WTC11 (cell line): Measurements from ENCODE around the gene BICC1. TPM values are rescaled to one million over a fixed set of nuclear protein-coding genes. Genes with fewer than 3 reads are reported as not detected.

Source experiments
- ATAC-seq: fragments of 200-7000 bp; cut with Tn5 transposase; 2 replicates; pipeline ENCODE4 v1.10.0; 2021; ENCODE audit warnings: mild to moderate bottlenecking, moderate library complexity
- CTCF ChIA-PET: fragments of 300-600 bp; sonication (Branson Sonifier 250); formaldehyde crosslinking; loops from one replicate; lab custom pipeline; 2021; ENCODE audit warnings: antibody characterized with exemption; lab: Charles Lee
- POLR2A ChIA-PET: fragments of 350-600 bp; sonication (Branson Sonifier 250); formaldehyde crosslinking; loops from one replicate; lab custom pipeline; 2021; ENCODE audit warnings: antibody characterized with exemption; lab: Charles Lee
- DNase-seq: peaks from one replicate; pipeline ENCODE4 v3.0.0; 2021; ENCODE audit warnings: low spot score
- H3K27ac Mint-ChIP-seq: 2 replicates; pipeline ENCODE4 v1.8.0; 2021; ENCODE audit warnings: mixed read lengths
- H3K27me3 Mint-ChIP-seq: 2 replicates; pipeline ENCODE4 v1.8.0; 2021; ENCODE audit warnings: low read depth, mild to moderate bottlenecking, moderate library complexity, mixed read lengths
- H3K36me3 Mint-ChIP-seq: 2 replicates; pipeline ENCODE4 v1.8.0; 2021; ENCODE audit warnings: mixed read lengths
- H3K4me1 Mint-ChIP-seq: 2 replicates; pipeline ENCODE4 v1.8.0; 2022; ENCODE audit warnings: mixed read lengths
- H3K4me3 Mint-ChIP-seq: 2 replicates; pipeline ENCODE4 v1.8.0; 2021; ENCODE audit warnings: mild to moderate bottlenecking, moderate library complexity, mixed read lengths
- H3K9me3 Mint-ChIP-seq: 2 replicates; pipeline ENCODE4 v1.8.0; 2021; ENCODE audit warnings: mixed read lengths
- ERG ChIP-seq: fragments of 250-450 bp; sonication (Bioruptor Pico); IDR thresholded peaks from 2 replicates; pipeline ENCODE4 v1.8.0; 2021; ENCODE audit warnings: mild to moderate bottlenecking
- ESRRA ChIP-seq: sonication (generic); formaldehyde crosslinking; IDR thresholded peaks from 2 replicates; pipeline ENCODE4 v1.8.1; 2022; ENCODE audit warnings: mild to moderate bottlenecking, missing genetic modification reagents, borderline replicate concordance
- FOXJ3 ChIP-seq: sonication (generic); formaldehyde crosslinking; IDR thresholded peaks from 2 replicates; pipeline ENCODE4 v1.9.0; 2021; ENCODE audit warnings: missing genetic modification reagents, mild to moderate bottlenecking, borderline replicate concordance
- GABPB1 ChIP-seq: sonication (generic); formaldehyde crosslinking; IDR thresholded peaks from 2 replicates; pipeline ENCODE4 v1.8.1; 2023; ENCODE audit warnings: mild to moderate bottlenecking, missing genetic modification reagents
- GRHL2 ChIP-seq: fragments of 250-450 bp; sonication (Bioruptor Pico); IDR thresholded peaks from 2 replicates; pipeline ENCODE4 v1.8.0; 2022; ENCODE audit warnings: mild to moderate bottlenecking, moderate library complexity; ENCODE audit not compliant: insufficient replicate concordance, severe bottlenecking
- GTF2I ChIP-seq: fragments of 250-450 bp; sonication (Bioruptor Pico); conservative IDR thresholded peaks from 2 replicates; pipeline ENCODE4 v1.4.0; 2021; ENCODE audit warnings: mild to moderate bottlenecking
- JUN ChIP-seq: sonication (generic); formaldehyde crosslinking; IDR thresholded peaks from 2 replicates; pipeline ENCODE4 v1.8.0; 2023; ENCODE audit warnings: mild to moderate bottlenecking, missing genetic modification reagents
- MXD4 ChIP-seq: fragments of 250-450 bp; sonication (Bioruptor Pico); IDR thresholded peaks from 2 replicates; pipeline ENCODE4 v1.8.0; 2021; ENCODE audit warnings: mild to moderate bottlenecking, moderate library complexity, borderline replicate concordance
- MYBL2 ChIP-seq: sonication (generic); formaldehyde crosslinking; IDR thresholded peaks from 2 replicates; pipeline ENCODE4 v1.8.1; 2023; ENCODE audit warnings: mild to moderate bottlenecking, moderate library complexity, missing genetic modification reagents
- PRRX2 ChIP-seq: fragments of 250-450 bp; sonication (Bioruptor Pico); IDR thresholded peaks from 2 replicates; pipeline ENCODE4 v1.8.0; 2021; ENCODE audit warnings: mild to moderate bottlenecking
- RELA ChIP-seq: sonication (generic); formaldehyde crosslinking; IDR thresholded peaks from 2 replicates; pipeline ENCODE4 v1.8.1; 2022; ENCODE audit warnings: missing genetic modification reagents, mild to moderate bottlenecking, borderline replicate concordance
- USF1 ChIP-seq: sonication (generic); formaldehyde crosslinking; IDR thresholded peaks from 2 replicates; pipeline ENCODE4 v1.8.0; 2022; ENCODE audit warnings: mild to moderate bottlenecking, missing genetic modification reagents
- total RNA-seq: library from RNA; stranded (reverse); gene quantifications from 3 replicates; pipeline ENCODE4 v1.2.3, GENCODE V29; 2021
- TF ChIP-seq, protein P1 (sequence below): sonication (generic); formaldehyde crosslinking; IDR thresholded peaks from 2 replicates; pipeline ENCODE4 v1.8.1; 2022; ENCODE audit warnings: low read depth, mild to moderate bottlenecking, moderate library complexity, missing genetic modification reagents, borderline replicate concordance
- TF ChIP-seq, protein P2 (sequence below): sonication (generic); formaldehyde crosslinking; IDR thresholded peaks from 2 replicates; pipeline ENCODE4 v1.8.0; 2023; ENCODE audit warnings: mild to moderate bottlenecking, missing genetic modification reagents
- TF ChIP-seq, protein P3 (sequence below): sonication (generic); formaldehyde crosslinking; IDR thresholded peaks from 2 replicates; pipeline ENCODE4 v1.8.0; 2022; ENCODE audit warnings: missing genetic modification reagents
- TF ChIP-seq, protein P4 (sequence below): sonication (generic); formaldehyde crosslinking; conservative IDR thresholded peaks from 2 replicates; pipeline ENCODE4 v1.8.1; 2022; ENCODE audit warnings: mild to moderate bottlenecking, missing genetic modification reagents
- TF ChIP-seq, protein P5 (sequence below): fragments of 250-450 bp; sonication (Bioruptor Pico); IDR thresholded peaks from 2 replicates; pipeline ENCODE4 v1.9.0; 2021; ENCODE audit warnings: mild to moderate bottlenecking, borderline replicate concordance

The BICC1 gene
- total RNA-seq, 1 experiment from 2014 or later: 0.61 TPM

DNA sequence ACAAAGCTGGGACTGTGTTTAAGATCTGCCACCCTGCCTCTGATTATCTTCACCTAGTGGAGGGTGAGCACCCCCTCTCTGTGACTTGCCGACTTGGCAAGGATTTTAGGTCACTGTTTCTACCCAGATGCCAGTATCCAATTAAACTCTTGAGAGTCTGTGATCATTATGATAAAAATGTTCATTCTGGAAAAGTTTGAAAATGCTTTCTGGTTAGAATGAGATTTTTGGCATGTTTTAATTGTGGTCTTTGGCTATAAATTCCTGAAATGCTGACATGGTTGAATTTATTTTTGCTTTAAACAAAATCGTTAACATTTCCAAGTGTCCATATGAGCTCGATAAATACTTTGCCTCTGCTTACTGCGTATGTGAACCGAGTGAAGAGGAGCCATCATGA lies 221.4 kb downstream of the BICC1 start (continued):
- TF ChIP-seq GRHL2 (CRISPR knock-in tag): no peak

DNA sequence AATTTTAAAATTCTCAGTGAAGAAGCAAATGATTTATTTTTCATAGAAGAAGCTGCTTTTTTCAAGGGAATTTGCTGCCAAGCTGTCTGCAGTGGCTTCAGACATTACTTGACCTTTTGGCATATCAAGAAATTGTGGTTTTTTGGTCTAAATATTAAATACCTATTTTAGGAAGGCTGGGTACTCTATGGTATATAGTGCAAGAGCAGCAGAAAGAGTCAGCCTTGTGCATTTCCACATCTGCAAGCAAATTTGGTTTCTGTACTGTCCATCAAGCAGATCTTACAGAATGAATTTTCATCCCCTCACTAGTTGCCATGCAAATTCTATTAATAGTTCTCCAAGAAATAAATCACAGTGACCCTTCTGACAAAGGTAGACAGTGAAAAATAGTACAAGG lies 222.0 kb downstream of the BICC1 start:
- Mint-ChIP-seq H3K4me3 (no peak overlapping the region), H3K9me3 (peaks cover 31% of the 10 kb centered on the region)
- CTCF ChIA-PET: interaction anchor here (0.8 kb wide), 1 partner anchor 204 kb away, joined by 5 read pairs; no protein-coding TSS in a partner anchor

More for the DNA sequence above, 222.0 kb downstream of the BICC1 start:
- DNase-seq: no peak
- POLR2A ChIA-PET: no interaction called here
- no peaks in the 10 kb centered on the region; the same call in 1 of the 2 replicates for H3K4me1 Mint-ChIP-seq
- no peak overlapping the region for H3K27ac Mint-ChIP-seq
- no peak for TF ChIP-seq GTF2I (CRISPR knock-in tag)
- TF ChIP-seq, protein P1, sequence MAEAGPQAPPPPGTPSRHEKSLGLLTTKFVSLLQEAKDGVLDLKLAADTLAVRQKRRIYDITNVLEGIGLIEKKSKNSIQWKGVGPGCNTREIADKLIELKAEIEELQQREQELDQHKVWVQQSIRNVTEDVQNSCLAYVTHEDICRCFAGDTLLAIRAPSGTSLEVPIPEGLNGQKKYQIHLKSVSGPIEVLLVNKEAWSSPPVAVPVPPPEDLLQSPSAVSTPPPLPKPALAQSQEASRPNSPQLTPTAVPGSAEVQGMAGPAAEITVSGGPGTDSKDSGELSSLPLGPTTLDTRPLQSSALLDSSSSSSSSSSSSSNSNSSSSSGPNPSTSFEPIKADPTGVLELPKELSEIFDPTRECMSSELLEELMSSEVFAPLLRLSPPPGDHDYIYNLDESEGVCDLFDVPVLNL (CRISPR knock-in tag): no peak
- TF ChIP-seq MXD4 (CRISPR knock-in tag): no peak
- no peak for TF ChIP-seq FOXJ3 (CRISPR knock-in tag)
- TF ChIP-seq, protein P2, sequence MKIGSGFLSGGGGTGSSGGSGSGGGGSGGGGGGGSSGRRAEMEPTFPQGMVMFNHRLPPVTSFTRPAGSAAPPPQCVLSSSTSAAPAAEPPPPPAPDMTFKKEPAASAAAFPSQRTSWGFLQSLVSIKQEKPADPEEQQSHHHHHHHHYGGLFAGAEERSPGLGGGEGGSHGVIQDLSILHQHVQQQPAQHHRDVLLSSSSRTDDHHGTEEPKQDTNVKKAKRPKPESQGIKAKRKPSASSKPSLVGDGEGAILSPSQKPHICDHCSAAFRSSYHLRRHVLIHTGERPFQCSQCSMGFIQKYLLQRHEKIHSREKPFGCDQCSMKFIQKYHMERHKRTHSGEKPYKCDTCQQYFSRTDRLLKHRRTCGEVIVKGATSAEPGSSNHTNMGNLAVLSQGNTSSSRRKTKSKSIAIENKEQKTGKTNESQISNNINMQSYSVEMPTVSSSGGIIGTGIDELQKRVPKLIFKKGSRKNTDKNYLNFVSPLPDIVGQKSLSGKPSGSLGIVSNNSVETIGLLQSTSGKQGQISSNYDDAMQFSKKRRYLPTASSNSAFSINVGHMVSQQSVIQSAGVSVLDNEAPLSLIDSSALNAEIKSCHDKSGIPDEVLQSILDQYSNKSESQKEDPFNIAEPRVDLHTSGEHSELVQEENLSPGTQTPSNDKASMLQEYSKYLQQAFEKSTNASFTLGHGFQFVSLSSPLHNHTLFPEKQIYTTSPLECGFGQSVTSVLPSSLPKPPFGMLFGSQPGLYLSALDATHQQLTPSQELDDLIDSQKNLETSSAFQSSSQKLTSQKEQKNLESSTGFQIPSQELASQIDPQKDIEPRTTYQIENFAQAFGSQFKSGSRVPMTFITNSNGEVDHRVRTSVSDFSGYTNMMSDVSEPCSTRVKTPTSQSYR (CRISPR knock-in tag): no peak
- TF ChIP-seq RELA (CRISPR knock-in tag): no peak
- TF ChIP-seq, protein P3, sequence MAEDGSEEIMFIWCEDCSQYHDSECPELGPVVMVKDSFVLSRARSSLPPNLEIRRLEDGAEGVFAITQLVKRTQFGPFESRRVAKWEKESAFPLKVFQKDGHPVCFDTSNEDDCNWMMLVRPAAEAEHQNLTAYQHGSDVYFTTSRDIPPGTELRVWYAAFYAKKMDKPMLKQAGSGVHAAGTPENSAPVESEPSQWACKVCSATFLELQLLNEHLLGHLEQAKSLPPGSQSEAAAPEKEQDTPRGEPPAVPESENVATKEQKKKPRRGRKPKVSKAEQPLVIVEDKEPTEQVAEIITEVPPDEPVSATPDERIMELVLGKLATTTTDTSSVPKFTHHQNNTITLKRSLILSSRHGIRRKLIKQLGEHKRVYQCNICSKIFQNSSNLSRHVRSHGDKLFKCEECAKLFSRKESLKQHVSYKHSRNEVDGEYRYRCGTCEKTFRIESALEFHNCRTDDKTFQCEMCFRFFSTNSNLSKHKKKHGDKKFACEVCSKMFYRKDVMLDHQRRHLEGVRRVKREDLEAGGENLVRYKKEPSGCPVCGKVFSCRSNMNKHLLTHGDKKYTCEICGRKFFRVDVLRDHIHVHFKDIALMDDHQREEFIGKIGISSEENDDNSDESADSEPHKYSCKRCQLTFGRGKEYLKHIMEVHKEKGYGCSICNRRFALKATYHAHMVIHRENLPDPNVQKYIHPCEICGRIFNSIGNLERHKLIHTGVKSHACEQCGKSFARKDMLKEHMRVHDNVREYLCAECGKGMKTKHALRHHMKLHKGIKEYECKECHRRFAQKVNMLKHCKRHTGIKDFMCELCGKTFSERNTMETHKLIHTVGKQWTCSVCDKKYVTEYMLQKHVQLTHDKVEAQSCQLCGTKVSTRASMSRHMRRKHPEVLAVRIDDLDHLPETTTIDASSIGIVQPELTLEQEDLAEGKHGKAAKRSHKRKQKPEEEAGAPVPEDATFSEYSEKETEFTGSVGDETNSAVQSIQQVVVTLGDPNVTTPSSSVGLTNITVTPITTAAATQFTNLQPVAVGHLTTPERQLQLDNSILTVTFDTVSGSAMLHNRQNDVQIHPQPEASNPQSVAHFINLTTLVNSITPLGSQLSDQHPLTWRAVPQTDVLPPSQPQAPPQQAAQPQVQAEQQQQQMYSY (CRISPR knock-in tag): no peak
- TF ChIP-seq JUN: no peak
- TF ChIP-seq, protein P4, sequence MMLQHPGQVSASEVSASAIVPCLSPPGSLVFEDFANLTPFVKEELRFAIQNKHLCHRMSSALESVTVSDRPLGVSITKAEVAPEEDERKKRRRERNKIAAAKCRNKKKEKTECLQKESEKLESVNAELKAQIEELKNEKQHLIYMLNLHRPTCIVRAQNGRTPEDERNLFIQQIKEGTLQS (CRISPR knock-in tag): no peak
- no peak for TF ChIP-seq MYBL2 (CRISPR knock-in tag)
- no peak for TF ChIP-seq ERG
- no peak for TF ChIP-seq PRRX2 (CRISPR knock-in tag)
- TF ChIP-seq, protein P5, sequence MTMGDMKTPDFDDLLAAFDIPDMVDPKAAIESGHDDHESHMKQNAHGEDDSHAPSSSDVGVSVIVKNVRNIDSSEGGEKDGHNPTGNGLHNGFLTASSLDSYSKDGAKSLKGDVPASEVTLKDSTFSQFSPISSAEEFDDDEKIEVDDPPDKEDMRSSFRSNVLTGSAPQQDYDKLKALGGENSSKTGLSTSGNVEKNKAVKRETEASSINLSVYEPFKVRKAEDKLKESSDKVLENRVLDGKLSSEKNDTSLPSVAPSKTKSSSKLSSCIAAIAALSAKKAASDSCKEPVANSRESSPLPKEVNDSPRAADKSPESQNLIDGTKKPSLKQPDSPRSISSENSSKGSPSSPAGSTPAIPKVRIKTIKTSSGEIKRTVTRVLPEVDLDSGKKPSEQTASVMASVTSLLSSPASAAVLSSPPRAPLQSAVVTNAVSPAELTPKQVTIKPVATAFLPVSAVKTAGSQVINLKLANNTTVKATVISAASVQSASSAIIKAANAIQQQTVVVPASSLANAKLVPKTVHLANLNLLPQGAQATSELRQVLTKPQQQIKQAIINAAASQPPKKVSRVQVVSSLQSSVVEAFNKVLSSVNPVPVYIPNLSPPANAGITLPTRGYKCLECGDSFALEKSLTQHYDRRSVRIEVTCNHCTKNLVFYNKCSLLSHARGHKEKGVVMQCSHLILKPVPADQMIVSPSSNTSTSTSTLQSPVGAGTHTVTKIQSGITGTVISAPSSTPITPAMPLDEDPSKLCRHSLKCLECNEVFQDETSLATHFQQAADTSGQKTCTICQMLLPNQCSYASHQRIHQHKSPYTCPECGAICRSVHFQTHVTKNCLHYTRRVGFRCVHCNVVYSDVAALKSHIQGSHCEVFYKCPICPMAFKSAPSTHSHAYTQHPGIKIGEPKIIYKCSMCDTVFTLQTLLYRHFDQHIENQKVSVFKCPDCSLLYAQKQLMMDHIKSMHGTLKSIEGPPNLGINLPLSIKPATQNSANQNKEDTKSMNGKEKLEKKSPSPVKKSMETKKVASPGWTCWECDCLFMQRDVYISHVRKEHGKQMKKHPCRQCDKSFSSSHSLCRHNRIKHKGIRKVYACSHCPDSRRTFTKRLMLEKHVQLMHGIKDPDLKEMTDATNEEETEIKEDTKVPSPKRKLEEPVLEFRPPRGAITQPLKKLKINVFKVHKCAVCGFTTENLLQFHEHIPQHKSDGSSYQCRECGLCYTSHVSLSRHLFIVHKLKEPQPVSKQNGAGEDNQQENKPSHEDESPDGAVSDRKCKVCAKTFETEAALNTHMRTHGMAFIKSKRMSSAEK (CRISPR knock-in tag): no peak
- no peak for TF ChIP-seq GABPB1 (CRISPR knock-in tag)
- TF ChIP-seq USF1: no peak
- no peak for TF ChIP-seq ESRRA
- peaks cover 24% of the 10 kb centered on the region for H3K36me3 Mint-ChIP-seq
- ATAC-seq: no peak
- H3K27me3 Mint-ChIP-seq: no peaks in the 10 kb centered on the region
